ENCODE results near the gene IL16. TPM values are rescaled to one million over a fixed set of nuclear protein-coding genes. Genes with fewer than 3 reads are reported as not detected.

Gene IL16
- total and polyA plus RNA-seq, 4 experiments from 2014 or later: 190 to 400 (median 362) TPM

- ChIA-PET POLR2A (ENCODE audit: partially characterized antibody) (no interaction called here), CTCF (ENCODE audit: partially characterized antibody) (interaction anchor here (1.2 to 1.8 kb wide), 4 partner anchors 24 to 65 kb away, joined by 3 to 9 read pairs (median 5); no protein-coding TSS in a partner anchor)
- Histone ChIP-seq H3K27me3 (ENCODE audit: insufficient read depth, low read length) (no peaks in the 10 kb centered on the region), H3K27ac (ENCODE audit: low read depth, low read length) (no peak overlapping the region), H3K4me1 (ENCODE audit: insufficient read depth, low read length) (no peaks in the 10 kb centered on the region), H3K36me3 (ENCODE audit: insufficient read depth, low read length) (no peaks in the 10 kb centered on the region), H3K4me3 (ENCODE audit: low read length in 2 of 2) (no peak overlapping the region), H3K9me3 (ENCODE audit: control insufficient read depth in 1 of 2, low read length in 2 of 2) (no peaks in the 10 kb centered on the region)
- no peak overlapping the region for H3K27ac Mint-ChIP-seq
- H3K4me3 Mint-ChIP-seq: no peak overlapping the region
- no peaks in the 10 kb centered on the region for H3K27me3 Mint-ChIP-seq
- DNase-seq: no peak
- intact Hi-C loops (cut with micrococcal nuclease): loop anchor here (10.0 kb wide), 2 partner anchors 63 to 177 kb away; no protein-coding TSS in a partner anchor
- no peaks in the 10 kb centered on the region for H3K9me3 Mint-ChIP-seq
- peaks cover 0 to 5% (median 3%) of the 10 kb centered on the region in 4 donors for H3K4me1 Mint-ChIP-seq
- no peaks in the 10 kb centered on the region for H3K36me3 Mint-ChIP-seq
Measured at GRCh38 chr15:81331600-81331999, 134.9 kb downstream of the IL16 start.

DNA sequence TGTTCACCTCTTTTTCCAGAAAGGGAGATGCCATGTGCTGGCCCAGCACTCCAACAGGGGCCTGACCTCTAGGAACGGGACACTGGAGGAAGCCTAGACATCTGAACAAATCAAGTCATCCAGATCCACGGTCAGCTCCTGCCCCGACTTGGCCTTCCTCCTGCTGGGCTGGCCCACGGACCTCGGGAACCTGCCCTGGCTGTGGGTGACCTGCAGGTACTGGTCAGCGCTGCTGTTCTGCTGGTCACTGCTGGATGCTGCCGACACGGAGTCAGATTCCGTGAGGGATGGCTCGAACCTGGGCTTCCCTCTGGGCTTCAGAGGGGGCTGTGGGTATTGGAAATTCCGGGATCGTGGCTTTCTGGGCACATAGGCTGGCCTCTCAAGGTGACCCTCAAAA lies 135.6 kb downstream of the IL16 start:
- DNase-seq: no peak
- Mint-ChIP-seq H3K9me3 (no peaks in the 10 kb centered on the region), H3K4me3 (no peak overlapping the region), H3K36me3 (no peaks in the 10 kb centered on the region), H3K27me3 (no peaks in the 10 kb centered on the region), H3K27ac (no peak overlapping the region), H3K4me1 (peaks cover 0 to 7% (median 3%) of the 10 kb centered on the region in 4 donors)
- Histone ChIP-seq H3K27me3 (ENCODE audit: insufficient read depth, low read length) (no peaks in the 10 kb centered on the region), H3K9me3 (ENCODE audit: control insufficient read depth in 1 of 2, low read length in 2 of 2) (no peaks in the 10 kb centered on the region), H3K4me1 (ENCODE audit: insufficient read depth, low read length) (no peaks in the 10 kb centered on the region), H3K27ac (ENCODE audit: low read depth, low read length) (no peak overlapping the region), H3K4me3 (ENCODE audit: low read length in 2 of 2) (no peak overlapping the region), H3K36me3 (ENCODE audit: insufficient read depth, low read length) (no peaks in the 10 kb centered on the region)
- ChIA-PET CTCF (ENCODE audit: partially characterized antibody) (interaction anchor here (1.4 to 1.8 kb wide), 4 partner anchors 23 to 66 kb away, joined by 3 to 9 read pairs (median 6); no protein-coding TSS in a partner anchor), POLR2A (ENCODE audit: partially characterized antibody) (interaction anchor here (1.2 kb wide), 1 partner anchor 30 kb away, joined by 4 read pairs; no protein-coding TSS in a partner anchor)
- intact Hi-C loops (cut with micrococcal nuclease): loop anchor here (10.0 kb wide), 2 partner anchors 62 to 178 kb away; no protein-coding TSS in a partner anchor

DNA sequence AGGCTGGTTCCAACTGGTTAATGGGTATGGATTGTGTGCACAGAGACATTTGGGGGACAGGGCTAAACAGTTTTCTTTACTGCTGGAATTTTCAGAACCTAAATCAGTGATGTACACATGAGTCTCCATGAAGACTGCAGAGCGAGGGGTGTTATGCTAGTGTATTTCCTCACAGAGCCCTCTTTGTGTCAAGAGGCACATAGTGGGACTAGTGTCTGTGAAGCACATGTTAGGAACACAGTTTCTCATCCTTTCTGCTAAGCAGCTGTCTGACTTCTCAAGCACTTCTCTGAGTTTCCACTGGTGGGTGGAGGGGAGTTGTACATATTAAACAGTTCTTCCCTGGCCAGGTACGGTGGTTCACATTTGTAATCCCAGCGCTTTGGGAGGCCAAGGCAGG lies 136.7 kb downstream of the IL16 start:
- no peaks in the 10 kb centered on the region for H3K36me3 ChIP-seq (ENCODE audit: insufficient read depth, low read length)
- no peaks in the 10 kb centered on the region for H3K27me3 ChIP-seq (ENCODE audit: insufficient read depth, low read length)
- ChIA-PET POLR2A (ENCODE audit: partially characterized antibody) (interaction anchor here (0.8 to 1.8 kb wide), 3 partner anchors 8 to 32 kb away, joined by 3 to 7 read pairs (median 4); no protein-coding TSS in a partner anchor), CTCF (ENCODE audit: partially characterized antibody) (interaction anchor here (1.5 to 7.8 kb wide), 4 partner anchors 60 to 73 kb away, joined by 3 to 142 read pairs (median 6); no protein-coding TSS in a partner anchor)
- no peak for DNase-seq
- no peak overlapping the region for H3K4me3 ChIP-seq (ENCODE audit: low read length in 2 of 2)
- H3K9me3 ChIP-seq (ENCODE audit: control insufficient read depth in 1 of 2, low read length in 2 of 2): no peaks in the 10 kb centered on the region
- no peaks in the 10 kb centered on the region for H3K4me1 ChIP-seq (ENCODE audit: insufficient read depth, low read length)
- Mint-ChIP-seq H3K27me3 (no peaks in the 10 kb centered on the region), H3K27ac (peak overlapping the region in 1 of 7 donors; percentile 39), H3K9me3 (no peaks in the 10 kb centered on the region), H3K4me1 (peaks cover 0 to 7% (median 3%) of the 10 kb centered on the region in 4 donors), H3K36me3 (no peaks in the 10 kb centered on the region), H3K4me3 (no peak overlapping the region)
- H3K27ac ChIP-seq (ENCODE audit: low read depth, low read length): no peak overlapping the region
- intact Hi-C loops (cut with micrococcal nuclease): loop anchor here (10.0 kb wide), 2 partner anchors 61 to 179 kb away; no protein-coding TSS in a partner anchor

DNA sequence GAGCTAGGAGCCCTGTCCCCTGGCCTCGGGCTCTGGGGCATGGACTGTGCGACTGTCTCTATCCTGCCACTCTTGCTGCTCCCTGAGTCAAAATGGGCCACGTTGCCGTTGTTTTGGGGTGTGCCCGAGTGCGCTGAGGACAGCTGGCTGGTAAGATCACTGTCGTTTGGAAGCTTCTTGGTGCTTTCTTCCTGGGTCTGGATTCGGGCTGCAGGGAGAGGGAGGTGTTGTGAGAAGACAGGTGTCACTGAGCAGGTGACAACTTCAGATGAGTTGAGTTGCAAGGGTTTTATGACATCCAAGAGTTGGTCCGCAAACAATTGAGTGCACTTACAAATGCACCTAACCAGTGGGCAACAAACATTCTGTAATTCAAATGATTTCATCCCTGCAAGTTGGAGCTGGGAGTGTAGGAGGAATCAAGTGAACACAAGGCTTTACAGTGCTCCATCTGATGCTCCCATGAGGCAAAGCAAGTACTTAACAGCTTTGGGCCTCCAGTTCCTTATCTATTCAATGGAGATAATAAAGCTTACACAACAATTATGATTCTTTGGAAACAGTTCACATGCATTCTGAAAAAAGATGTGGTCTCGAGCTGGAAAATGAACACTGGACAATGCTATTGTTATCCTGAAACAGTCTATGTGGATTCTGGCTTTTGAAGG lies 138.2 kb downstream of the IL16 start:
- no peaks in the 10 kb centered on the region for H3K36me3 Mint-ChIP-seq
- Histone ChIP-seq H3K27ac (ENCODE audit: low read depth, low read length) (no peak overlapping the region), H3K4me3 (ENCODE audit: low read length in 2 of 2) (no peak overlapping the region), H3K4me1 (ENCODE audit: insufficient read depth, low read length) (no peaks in the 10 kb centered on the region), H3K36me3 (ENCODE audit: insufficient read depth, low read length) (no peaks in the 10 kb centered on the region), H3K9me3 (ENCODE audit: control insufficient read depth in 1 of 2, low read length in 2 of 2) (no peaks in the 10 kb centered on the region), H3K27me3 (ENCODE audit: insufficient read depth, low read length) (no peaks in the 10 kb centered on the region)
- H3K4me3 Mint-ChIP-seq: no peak overlapping the region
- H3K27ac Mint-ChIP-seq: peak overlapping the region in 2 of 7 donors; percentile 25 to 36
- intact Hi-C loops (cut with micrococcal nuclease): loop anchor here (10.0 kb wide), 2 partner anchors 60 to 180 kb away; no protein-coding TSS in a partner anchor
- no peaks in the 10 kb centered on the region for H3K9me3 Mint-ChIP-seq
- POLR2A ChIA-PET (ENCODE audit: partially characterized antibody): interaction anchor here (0.6 to 2.2 kb wide), 6 partner anchors 11 to 60 kb away, joined by 3 to 7 read pairs (median 4); partner anchors contain the start of gene STARD5
- peaks cover 0 to 7% (median 3%) of the 10 kb centered on the region in 4 donors for H3K4me1 Mint-ChIP-seq
- CTCF ChIA-PET (ENCODE audit: partially characterized antibody): interaction anchor here (0.7 to 7.8 kb wide), 18 partner anchors 10 to 229 kb away, joined by 3 to 142 read pairs (median 5); no protein-coding TSS in a partner anchor
- DNase-seq: no peak
- H3K27me3 Mint-ChIP-seq: no peaks in the 10 kb centered on the region

- DNase-seq: no peak
- Mint-ChIP-seq H3K4me1 (peaks cover 0 to 7% (median 2%) of the 10 kb centered on the region in 4 donors), H3K27me3 (no peaks in the 10 kb centered on the region), H3K9me3 (no peaks in the 10 kb centered on the region), H3K36me3 (no peaks in the 10 kb centered on the region), H3K4me3 (no peak overlapping the region), H3K27ac (no peak overlapping the region)
- no peaks in the 10 kb centered on the region for H3K36me3 ChIP-seq (ENCODE audit: insufficient read depth, low read length)
- H3K27me3 ChIP-seq (ENCODE audit: insufficient read depth, low read length): no peaks in the 10 kb centered on the region
- no peaks in the 10 kb centered on the region for H3K9me3 ChIP-seq (ENCODE audit: control insufficient read depth in 1 of 2, low read length in 2 of 2)
- ChIA-PET POLR2A (ENCODE audit: partially characterized antibody) (interaction anchor here (0.8 to 2.2 kb wide), 5 partner anchors 12 to 60 kb away, joined by 3 to 7 read pairs (median 4); partner anchors contain the start of gene STARD5), CTCF (ENCODE audit: partially characterized antibody) (interaction anchor here (0.9 to 7.8 kb wide), 18 partner anchors 9 to 230 kb away, joined by 3 to 142 read pairs (median 6); no protein-coding TSS in a partner anchor)
- intact Hi-C loops (cut with micrococcal nuclease): loop anchor here (1.0 to 10.0 kb wide), 3 partner anchors 59 to 181 kb away; no protein-coding TSS in a partner anchor
- H3K4me1 ChIP-seq (ENCODE audit: insufficient read depth, low read length): no peaks in the 10 kb centered on the region
- H3K4me3 ChIP-seq (ENCODE audit: low read length in 2 of 2): no peak overlapping the region
- no peak overlapping the region for H3K27ac ChIP-seq (ENCODE audit: low read depth, low read length)
Measured at GRCh38 chr15:81335631-81336030, 139.0 kb downstream of the IL16 start.

GRCh38 chr15:81336568-81336967 lies 139.9 kb downstream of the IL16 start:
- H3K4me1 ChIP-seq (ENCODE audit: insufficient read depth, low read length): no peaks in the 10 kb centered on the region
- no peak overlapping the region for H3K27ac ChIP-seq (ENCODE audit: low read depth, low read length)
- ChIA-PET POLR2A (ENCODE audit: partially characterized antibody) (interaction anchor here (1.1 to 2.2 kb wide), 3 partner anchors 31 to 40 kb away, joined by 3 to 7 read pairs (median 4); no protein-coding TSS in a partner anchor), CTCF (ENCODE audit: partially characterized antibody) (interaction anchor here (0.6 to 7.8 kb wide), 22 partner anchors 9 to 229 kb away, joined by 3 to 142 read pairs (median 6); no protein-coding TSS in a partner anchor)
- no peaks in the 10 kb centered on the region for H3K36me3 ChIP-seq (ENCODE audit: insufficient read depth, low read length)
- H3K36me3 Mint-ChIP-seq: no peaks in the 10 kb centered on the region
- H3K9me3 ChIP-seq (ENCODE audit: control insufficient read depth in 1 of 2, low read length in 2 of 2): no peaks in the 10 kb centered on the region
- H3K4me3 Mint-ChIP-seq: peak overlapping the region in 1 of 8 donors; percentile 17
- peaks cover 0 to 2% of the 10 kb centered on the region in 2 donors for H3K27me3 Mint-ChIP-seq
- H3K27ac Mint-ChIP-seq: peak overlapping the region in 2 of 7 donors; percentile 28 to 77
- peak in 4 of 5 donors; percentile 31 to 54 (median 40) for DNase-seq
- H3K27me3 ChIP-seq (ENCODE audit: insufficient read depth, low read length): no peaks in the 10 kb centered on the region
- intact Hi-C loops (cut with micrococcal nuclease): loop anchor here (1.0 to 10.0 kb wide), 3 partner anchors 58 to 182 kb away; no protein-coding TSS in a partner anchor
- H3K9me3 Mint-ChIP-seq: no peaks in the 10 kb centered on the region
- no peak overlapping the region for H3K4me3 ChIP-seq (ENCODE audit: low read length in 2 of 2)
- peaks cover 0 to 7% (median 2%) of the 10 kb centered on the region in 4 donors for H3K4me1 Mint-ChIP-seq

Measured in CD4-positive, alpha-beta memory T cell (primary cell).